GM20000 (cell line): ENCODE measurements around the gene RAB4B.
A peak's percentile ranks its signal among the peaks of the same experiment; 100 is the strongest.
"Not testable (repeated sequence)": the region's sequence is repeated elsewhere in the genome, so short reads cannot be mapped to it uniquely, and the experiment has no call there.

Experiments used
- DNase-seq: peaks from one replicate; pipeline ENCODE4 v3.0.0; 2012; ENCODE audit warnings: low spot score
- CTCF ChIP-seq: IDR thresholded peaks from 2 replicates; pipeline ENCODE4 v1.5.1; 2012; ENCODE audit warnings: mild to moderate bottlenecking, control low read depth; ENCODE audit errors: extremely low read depth, missing control alignments

The RAB4B gene

GRCh38 chr19:40777937-40778705 lies at the start of gene RAB4B:
RAB4B (plus strand) TSS chr19:40778247; CDS start chr19:40778376, 129 bp downstream.
- no peak for TF ChIP-seq CTCF
- peak; percentile 94 for DNase-seq

GRCh38 chr19:40730065-40730464 lies 48.0 kb upstream of the RAB4B start:
- not testable (repeated sequence) for DNase-seq

GRCh38 chr19:40732304-40732703 lies 45.7 kb upstream of the RAB4B start:
- not testable (repeated sequence) for DNase-seq

GRCh38 chr19:40733149-40733548 lies 44.9 kb upstream of the RAB4B start:
- no peak for DNase-seq
- TF ChIP-seq CTCF, result no peak

- no peak for DNase-seq
- no peak for TF ChIP-seq CTCF
These were observed 42.9 kb upstream of the RAB4B start for GRCh38 chr19:40735013-40735771.

- no peak for TF ChIP-seq CTCF
- DNase-seq, result no peak
These were observed 41.4 kb upstream of the RAB4B start for GRCh38 chr19:40736661-40737060.

- DNase-seq, result no peak
- TF ChIP-seq CTCF, result no peak
These were observed 40.9 kb upstream of the RAB4B start for GRCh38 chr19:40737102-40737644.

GRCh38 chr19:40739030-40739839 lies 38.8 kb upstream of the RAB4B start:
- no peak for DNase-seq
- TF ChIP-seq CTCF, result no peak
